Keratinocyte (primary cell): ENCODE data around the gene GPR157. TPM values are rescaled to one million over a fixed set of nuclear protein-coding genes. Genes with fewer than 3 reads are reported as not detected.

Experiments
- DNase-seq: peaks from one replicate; pipeline ENCODE4 v3.0.0-alpha.2; 2011; ENCODE audit warnings: low read depth, missing footprints, low spot score
- FAIRE-seq: peaks from 2 replicates; lab custom pipeline; 2011; peaks lifted over from hg19 to GRCh38; lab: Jason Lieb, UNC
- H2AFZ ChIP-seq: 2 replicates; pipeline ENCODE4 v1.6.0; 2012; ENCODE audit warnings: low read length, control low read depth, inconsistent platforms; ENCODE audit not compliant: control insufficient read depth
- H3K27ac ChIP-seq: 2 replicates; pipeline ENCODE4 v1.5.1; 2011; ENCODE audit warnings: low read length; ENCODE audit not compliant: control insufficient read depth, insufficient read depth
- H3K27me3 ChIP-seq: 3 replicates; pipeline ENCODE4 v1.6.0; 2011; ENCODE audit warnings: low read length; ENCODE audit not compliant: control insufficient read depth, insufficient read depth; ENCODE audit errors: extremely low read depth
- H3K36me3 ChIP-seq, 2 experiments: 2 replicates in 1 of 2; 3 replicates in 1 of 2; pipeline ENCODE4 v1.5.1; 2011; ENCODE audit warnings: low read length in 2 of 2, mild to moderate bottlenecking in 1 of 2; ENCODE audit not compliant: control insufficient read depth in 2 of 2, insufficient read depth in 2 of 2; ENCODE audit errors: extremely low read depth in 1 of 2
- H3K4me1 ChIP-seq: 3 replicates; pipeline ENCODE4 v1.5.1; 2011; ENCODE audit warnings: low read length; ENCODE audit not compliant: control insufficient read depth, insufficient read depth; ENCODE audit errors: extremely low read depth
- H3K4me2 ChIP-seq: 3 replicates; pipeline ENCODE4 v1.6.0; 2011; ENCODE audit warnings: low read depth, low read length; ENCODE audit not compliant: control insufficient read depth, insufficient read depth; ENCODE audit errors: extremely low read depth
- H3K4me3 ChIP-seq, 3 experiments: fragments of 200-600 bp in 1 of 3; sonication (generic) in 1 of 3; 2 replicates in 2 of 3; 3 replicates in 1 of 3; pipeline ENCODE4 v1.5.1; 2011 to 2016; ENCODE audit warnings: low read length in 3 of 3, mild to moderate bottlenecking in 3 of 3, control low read depth in 2 of 3, inconsistent platforms in 1 of 3, low read depth in 1 of 3, mixed read lengths in 1 of 3, mixed run types in 1 of 3, moderate library complexity in 1 of 3; ENCODE audit not compliant: control insufficient read depth in 2 of 3, insufficient read depth in 2 of 3; ENCODE audit errors: extremely low read depth in 1 of 3
- H3K79me2 ChIP-seq: 2 replicates; pipeline ENCODE4 v1.6.0; 2012; ENCODE audit warnings: low read length; ENCODE audit not compliant: control insufficient read depth, insufficient read depth
- H3K9ac ChIP-seq: 3 replicates; pipeline ENCODE4 v1.6.0; 2011; ENCODE audit warnings: low read length; ENCODE audit not compliant: control insufficient read depth, insufficient read depth; ENCODE audit errors: extremely low read depth
- H3K9me1 ChIP-seq: 3 replicates; pipeline ENCODE4 v1.6.0; 2011; ENCODE audit warnings: low read length; ENCODE audit not compliant: control insufficient read depth, insufficient read depth; ENCODE audit errors: extremely low read depth
- H3K9me3 ChIP-seq: 2 replicates; pipeline ENCODE4 v1.5.1; 2012; ENCODE audit warnings: low read depth, low read length; ENCODE audit not compliant: control insufficient read depth
- H4K20me1 ChIP-seq: 3 replicates; pipeline ENCODE4 v1.6.0; 2011; ENCODE audit warnings: low read length; ENCODE audit not compliant: control insufficient read depth, insufficient read depth; ENCODE audit errors: extremely low read depth
- CTCF ChIP-seq, 3 experiments: IDR thresholded peaks in 1 of 3; conservative IDR thresholded peaks in 1 of 3; optimal IDR thresholded peaks in 1 of 3; 2 replicates in 2 of 3; 3 replicates in 1 of 3; pipeline versions ENCODE3 to v1.5.1; 2011; ENCODE audit warnings: low read length in 3 of 3, mild to moderate bottlenecking in 3 of 3, moderate library complexity in 2 of 3, control low read depth in 1 of 3, inconsistent platforms in 1 of 3; ENCODE audit not compliant: insufficient read depth in 2 of 3; ENCODE audit errors: extremely low read depth in 1 of 3
- EZH2 ChIP-seq: IDR thresholded peaks from one replicate; pipeline ENCODE4 v1.6.1; 2012; ENCODE audit warnings: inconsistent platforms, mild to moderate bottlenecking, low read length, moderate library complexity
- dilution Hi-C: fragments of 300-500 bp; cut with MboI; formaldehyde crosslinking; loops from one replicate; pipeline ENCODE4 v1.7.0; 2020; ENCODE audit warnings: low sequenced_read_pairs; ENCODE audit not compliant: extremely low pct_ligation_motif_present
- polyA plus RNA-seq, 5 experiments: library from polyadenylated mRNA; depleted of rRNA in 3 of 5; stranded (reverse) in 3 of 5; stranded (forward) in 1 of 5; unstranded in 1 of 5; fragments of >200 nt; gene quantifications; 1 replicate in 1 of 5; 2 replicates in 3 of 5; 3 replicates in 1 of 5; pipeline versions ENCODE4 v1.2.1 to v1.2.3, GENCODE V29; 2011 to 2012; ENCODE audit warnings: missing spikeins in 2 of 5, low read depth in 1 of 5, low replicate concordance in 1 of 5

Gene GPR157
- polyA plus RNA-seq, 1 donor (not counting 4 experiments of a cell fraction or from before 2014, with no cell fraction given): 6.5 TPM

- no peak for DNase-seq
- Histone ChIP-seq H3K4me3 (no peak overlapping the region), H4K20me1 (no peaks in the 10 kb centered on the region), H3K4me2 (no peak overlapping the region), H3K79me2 (no peaks in the 10 kb centered on the region), H3K9ac (no peak overlapping the region), H3K27me3 (no peaks in the 10 kb centered on the region), H3K36me3 (peaks cover 3 to 6% of the 10 kb centered on the region in 2 experiments), H3K9me3 (no peaks in the 10 kb centered on the region), H3K4me1 (peaks cover 20% of the 10 kb centered on the region), H3K9me1 (no peaks in the 10 kb centered on the region), H3K27ac (no peak overlapping the region), H2AFZ (no peak overlapping the region)
- FAIRE-seq: no peak
- dilution Hi-C loops: no loop called here
- TF ChIP-seq CTCF (optimal IDR thresholded peaks at IDR 0.05 in 1 of 3, IDR thresholded peaks at IDR 0.05 in 1 of 3, conservative IDR thresholded peaks at IDR 0.05 in 1 of 3; ENCODE audit: extremely low read depth in 1 of 3, insufficient read depth in 2 of 3, low read length in 3 of 3) (no peak), EZH2 (no peak)
These were observed 20.7 kb downstream of the GPR157 start for GRCh38 chr1:9108056-9108665.

GRCh38 chr1:9107136-9107535 is 21.8 kb downstream of the GPR157 start:
- no peak overlapping the region for H2AFZ ChIP-seq
- peaks cover 3 to 6% of the 10 kb centered on the region in 2 experiments for H3K36me3 ChIP-seq
- FAIRE-seq: no peak
- H3K4me2 ChIP-seq: no peak overlapping the region
- H3K4me3 ChIP-seq: no peak overlapping the region
- no peak for DNase-seq
- H3K79me2 ChIP-seq: no peaks in the 10 kb centered on the region
- H3K9me3 ChIP-seq: no peaks in the 10 kb centered on the region
- no peaks in the 10 kb centered on the region for H3K9me1 ChIP-seq
- TF ChIP-seq CTCF (optimal IDR thresholded peaks at IDR 0.05 in 1 of 3, IDR thresholded peaks at IDR 0.05 in 1 of 3, conservative IDR thresholded peaks at IDR 0.05 in 1 of 3; ENCODE audit: extremely low read depth in 1 of 3, insufficient read depth in 2 of 3, low read length in 3 of 3) (no peak), EZH2 (no peak)
- no peak overlapping the region for H3K27ac ChIP-seq
- dilution Hi-C loops: no loop called here
- H3K9ac ChIP-seq: no peak overlapping the region
- no peaks in the 10 kb centered on the region for H3K27me3 ChIP-seq
- no peaks in the 10 kb centered on the region for H4K20me1 ChIP-seq
- H3K4me1 ChIP-seq: peaks cover 12% of the 10 kb centered on the region
